Activated naive CD4-positive, alpha-beta T cell treated with anti-CD3 and anti-CD28 coated beads, Interleukin-2, amount 50 U/mL, for 24 hours (primary cell): ENCODE data around the gene TMEM176B.
A peak's percentile ranks its signal among the peaks of the same experiment; 100 is the strongest.

Source experiments
- H3K27ac Mint-ChIP-seq: one replicate; pipeline ENCODE4 v1.8.0; 2021; ENCODE audit warnings: mild to moderate bottlenecking, mixed read lengths
- H3K27me3 Mint-ChIP-seq: one replicate; pipeline ENCODE4 v1.8.0; 2021; ENCODE audit warnings: mixed read lengths
- H3K36me3 Mint-ChIP-seq: one replicate; pipeline ENCODE4 v1.8.0; 2021; ENCODE audit warnings: mixed read lengths
- H3K4me1 Mint-ChIP-seq: one replicate; pipeline ENCODE4 v1.8.0; 2021; ENCODE audit warnings: mixed read lengths
- H3K4me3 Mint-ChIP-seq: one replicate; pipeline ENCODE4 v1.8.0; 2021; ENCODE audit warnings: mild to moderate bottlenecking, mixed read lengths
- H3K9me3 Mint-ChIP-seq: one replicate; pipeline ENCODE4 v1.8.0; 2021; ENCODE audit warnings: mixed read lengths

TMEM176B gene

DNA sequence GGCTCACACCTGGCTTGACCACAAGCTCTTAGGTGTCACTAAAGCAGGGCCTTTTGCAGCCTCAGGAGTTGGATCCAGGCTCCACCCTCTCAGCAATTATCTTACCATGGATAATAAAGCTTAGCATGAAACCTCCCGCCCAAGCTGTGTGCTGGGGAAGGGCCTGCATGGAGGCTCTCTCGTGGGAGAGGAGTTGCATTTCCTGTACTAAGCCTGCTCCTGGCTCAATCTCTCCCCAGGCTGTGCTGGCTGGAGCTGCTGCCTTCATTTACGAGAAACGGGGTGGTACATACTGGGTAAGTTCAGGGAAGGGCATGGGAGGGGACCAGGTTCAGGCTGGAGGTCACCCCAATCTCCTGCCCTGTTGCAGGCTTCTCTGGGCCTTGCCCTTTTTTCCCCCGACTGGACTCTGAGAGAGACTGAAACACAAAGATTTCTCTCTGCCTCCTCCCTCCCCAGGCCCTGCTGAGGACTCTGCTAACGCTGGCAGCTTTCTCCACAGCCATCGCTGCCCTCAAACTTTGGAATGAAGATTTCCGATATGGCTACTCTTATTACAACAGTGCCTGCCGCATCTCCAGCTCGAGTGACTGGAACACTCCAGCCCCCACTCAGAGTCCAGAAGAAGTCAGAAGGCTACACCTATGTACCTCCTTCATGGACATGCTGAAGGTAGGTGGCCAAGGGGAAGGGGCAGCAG, 3.1 kb upstream of the TMEM176B start:
- no peaks in the 10 kb centered on the region for H3K9me3 Mint-ChIP-seq

DNA sequence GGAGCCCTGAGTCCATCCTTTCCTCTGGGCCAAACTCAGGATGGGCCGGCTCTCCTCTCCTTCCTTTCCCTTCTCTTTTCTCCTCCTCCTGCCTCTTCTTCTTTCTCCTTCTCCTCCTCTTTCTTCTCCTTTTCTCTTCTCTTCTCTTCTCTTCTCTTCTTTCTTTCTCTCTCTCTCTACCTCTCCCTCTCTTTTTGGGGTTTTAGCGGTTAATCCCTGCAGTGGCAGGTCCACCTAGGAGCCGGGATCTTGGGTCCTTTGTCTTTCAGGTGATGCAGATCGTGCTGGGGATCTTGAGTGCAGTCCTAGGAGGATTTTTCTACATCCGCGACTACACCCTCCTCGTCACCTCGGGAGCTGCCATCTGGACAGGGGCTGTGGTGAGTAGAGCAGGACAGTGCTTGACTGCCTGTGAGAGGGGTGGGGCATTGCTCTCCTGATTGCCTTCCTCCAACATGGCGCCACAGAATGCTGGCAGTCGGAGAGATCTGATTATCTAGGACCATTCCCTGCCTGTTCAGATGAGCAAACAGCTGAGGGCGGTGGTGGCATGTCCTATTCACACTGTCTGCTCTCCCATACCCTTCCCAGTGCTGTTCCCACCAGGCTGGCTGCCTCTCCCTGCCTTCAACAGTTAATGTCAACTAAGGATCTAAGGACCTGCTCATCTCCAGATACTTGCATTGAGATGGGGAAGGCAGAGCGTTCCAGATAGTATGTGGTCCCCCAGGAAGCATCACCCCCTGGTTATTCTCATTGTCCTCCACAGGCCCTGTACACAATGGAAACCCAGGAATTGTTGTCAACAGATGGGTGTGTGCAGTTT, 2.0 kb upstream of the TMEM176B start:
- peak overlapping the region; percentile 63 for H3K4me3 Mint-ChIP-seq
- H3K36me3 Mint-ChIP-seq: peaks cover 3% of the 10 kb centered on the region
- H3K4me1 Mint-ChIP-seq: peaks cover 16% of the 10 kb centered on the region
- H3K27me3 Mint-ChIP-seq: peaks cover 23% of the 10 kb centered on the region
- no peak overlapping the region for H3K27ac Mint-ChIP-seq
- no peaks in the 10 kb centered on the region for H3K9me3 Mint-ChIP-seq

More for the DNA sequence above, 3.1 kb upstream of the TMEM176B start:
- Mint-ChIP-seq H3K4me1 (peaks cover 16% of the 10 kb centered on the region), H3K36me3 (peaks cover 3% of the 10 kb centered on the region), H3K4me3 (no peak overlapping the region), H3K27me3 (peaks cover 22% of the 10 kb centered on the region), H3K27ac (no peak overlapping the region)

DNA sequence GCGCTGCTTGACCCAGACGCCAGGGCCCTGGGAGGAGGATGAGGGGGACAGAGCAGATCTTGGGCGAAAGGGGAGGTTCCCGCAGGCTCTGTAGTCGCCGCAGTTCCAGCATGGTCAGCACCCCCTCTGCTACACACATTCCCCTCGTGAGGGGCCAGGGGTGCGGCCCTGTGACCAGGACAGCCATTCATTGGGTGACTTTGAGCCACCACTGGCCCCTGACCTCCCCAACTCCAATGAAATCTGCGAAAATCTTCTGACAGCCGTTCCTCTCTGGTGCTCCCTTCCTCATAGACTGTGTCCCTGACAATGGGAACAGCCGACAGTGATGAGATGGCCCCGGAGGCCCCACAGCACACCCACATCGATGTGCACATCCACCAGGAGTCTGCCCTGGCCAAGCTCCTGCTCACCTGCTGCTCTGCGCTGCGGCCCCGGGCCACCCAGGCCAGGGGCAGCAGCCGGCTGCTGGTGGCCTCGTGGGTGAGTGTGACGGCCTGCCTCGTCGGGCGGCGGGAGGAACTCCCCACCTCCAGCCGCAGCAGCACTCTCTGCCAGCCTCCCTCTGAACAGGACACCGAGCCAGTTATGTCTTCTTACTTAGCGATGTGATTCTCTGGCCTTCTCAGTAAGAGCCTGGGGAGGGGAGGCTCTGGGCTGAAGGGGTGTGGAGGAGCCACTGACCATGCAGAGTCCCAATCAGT, 1.2 kb upstream of the TMEM176B start:
- Mint-ChIP-seq H3K4me1 (peaks cover 16% of the 10 kb centered on the region), H3K4me3 (peak overlapping the region; percentile 63), H3K27ac (no peak overlapping the region), H3K36me3 (peaks cover 3% of the 10 kb centered on the region), H3K9me3 (no peaks in the 10 kb centered on the region), H3K27me3 (peaks cover 26% of the 10 kb centered on the region)

DNA sequence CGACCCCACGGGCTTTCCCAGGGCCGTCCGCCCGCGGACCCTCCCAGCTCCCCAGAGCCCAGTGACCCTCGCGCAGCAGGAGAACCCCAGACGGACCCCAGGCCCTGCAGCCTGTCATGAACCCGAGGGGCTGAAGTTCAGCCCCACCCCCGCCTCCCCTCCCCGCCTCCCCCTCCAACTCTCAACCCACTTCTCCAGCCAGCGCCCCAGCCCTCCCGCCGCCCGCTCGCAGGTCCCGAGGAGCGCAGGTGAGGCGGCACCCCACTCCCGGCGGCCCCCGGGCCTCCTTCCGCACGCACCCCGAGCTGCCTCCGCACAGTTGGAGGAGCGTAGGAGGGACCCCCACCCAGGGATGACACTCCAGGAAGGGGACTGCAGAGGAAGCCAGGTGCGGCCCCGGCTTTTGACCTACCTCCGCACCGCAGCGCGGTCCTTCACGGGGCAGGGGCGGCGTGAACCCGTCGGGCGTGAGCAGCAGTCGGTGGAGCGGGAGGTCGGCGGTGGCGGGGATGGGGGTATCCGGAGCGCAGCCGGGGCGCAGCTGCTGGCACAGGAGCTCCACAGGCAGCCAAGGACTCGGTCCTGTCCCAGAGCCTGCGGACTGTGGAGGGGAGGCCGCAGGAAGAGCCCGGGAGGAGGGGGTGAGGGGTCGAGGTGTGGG, 547 bp upstream of the TMEM176B start, which contains the start of gene TMEM176A:
TSS of gene TMEM176A (plus strand) at position 189 of the 661 bp plus-strand sequence. CDS start 782 bp downstream, outside the sequence.
- Mint-ChIP-seq H3K36me3 (peaks cover 8% of the 10 kb centered on the region), H3K4me3 (peak within 1 kb of the TSS; percentile 69), H3K27ac (no peak within 1 kb of the TSS), H3K4me1 (peaks cover 16% of the 10 kb centered on the region), H3K27me3 (peaks cover 32% of the 10 kb centered on the region), H3K9me3 (no peaks in the 10 kb centered on the region)

DNA sequence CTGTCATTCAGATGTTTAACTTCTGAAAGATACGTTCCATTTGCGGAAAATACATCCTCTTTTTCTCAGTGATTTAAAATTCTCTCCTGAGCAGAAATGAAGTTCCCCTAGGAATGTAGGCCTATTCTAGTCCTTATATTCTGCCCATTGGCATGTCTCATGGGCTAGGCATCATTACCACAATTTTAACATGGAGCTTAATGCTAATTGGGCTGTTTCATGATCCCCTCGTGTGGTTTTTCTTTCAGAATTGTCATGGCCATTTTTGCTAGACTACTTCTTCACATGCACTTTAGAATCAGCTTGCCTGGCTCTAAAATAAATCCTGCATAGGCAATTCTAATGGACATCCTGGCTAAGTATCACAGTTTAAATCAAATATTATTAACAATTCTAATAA, 1.0 kb downstream of the TMEM176B start:
- Mint-ChIP-seq H3K27me3 (peaks cover 32% of the 10 kb centered on the region), H3K36me3 (peaks cover 5% of the 10 kb centered on the region), H3K4me3 (peak overlapping the region; percentile 69), H3K9me3 (no peaks in the 10 kb centered on the region), H3K4me1 (peaks cover 16% of the 10 kb centered on the region), H3K27ac (no peak overlapping the region)

DNA sequence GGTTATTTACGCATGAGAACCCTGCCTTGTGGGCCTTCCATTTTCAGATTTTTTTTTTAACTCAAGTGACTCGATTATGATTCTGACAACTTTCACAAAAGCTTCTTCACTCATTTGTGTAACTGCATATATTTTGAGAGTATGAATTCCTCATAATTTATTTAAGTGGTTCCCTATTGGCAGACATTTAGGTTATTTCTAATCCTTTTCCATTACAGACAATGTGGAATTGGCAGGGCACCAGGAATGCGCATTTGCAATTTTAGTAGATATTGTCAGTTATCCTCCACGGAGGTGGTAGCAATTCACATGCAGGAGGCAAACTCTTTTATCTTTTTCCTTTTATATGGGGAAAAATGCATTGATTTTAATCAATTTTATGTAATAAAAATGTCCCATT, 2.5 kb downstream of the TMEM176B start:
- H3K36me3 Mint-ChIP-seq: peaks cover 5% of the 10 kb centered on the region
- H3K9me3 Mint-ChIP-seq: no peaks in the 10 kb centered on the region
- peaks cover 16% of the 10 kb centered on the region for H3K4me1 Mint-ChIP-seq
- H3K27ac Mint-ChIP-seq: no peak overlapping the region
- peaks cover 32% of the 10 kb centered on the region for H3K27me3 Mint-ChIP-seq
- H3K4me3 Mint-ChIP-seq: no peak overlapping the region

DNA sequence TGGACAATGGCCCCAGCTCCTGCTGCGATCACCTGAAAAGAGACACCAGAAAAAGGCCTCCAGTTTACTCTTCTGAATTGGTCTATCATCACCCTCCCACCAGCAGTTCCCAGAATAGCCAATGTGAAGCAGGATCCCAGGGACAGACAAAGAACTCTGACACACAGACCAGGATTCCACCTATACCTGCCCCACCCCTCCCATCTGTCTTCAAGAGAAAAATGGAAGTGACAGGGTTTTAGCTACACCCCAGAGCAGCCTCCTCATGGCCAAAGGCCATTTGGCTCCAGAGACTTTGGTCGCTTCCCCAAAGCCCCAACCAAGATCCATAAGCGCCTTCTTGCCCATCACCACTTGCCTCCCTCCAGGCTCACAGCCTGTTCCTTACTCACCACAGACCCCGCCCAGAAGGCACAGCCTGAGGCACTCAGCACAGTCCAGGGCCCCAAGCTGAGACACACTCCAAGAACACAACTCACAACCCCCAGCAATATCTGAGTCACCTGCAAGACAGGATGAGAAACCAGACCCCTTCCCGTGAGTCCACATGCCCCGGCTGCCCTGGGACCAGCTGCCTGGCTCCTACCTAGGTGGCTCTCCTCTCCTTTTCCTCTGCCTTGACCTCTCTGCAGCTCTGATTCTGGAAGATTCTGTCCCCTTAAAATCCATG, 6.5 kb downstream of the TMEM176B start:
- H3K27ac Mint-ChIP-seq: no peak overlapping the region

DNA sequence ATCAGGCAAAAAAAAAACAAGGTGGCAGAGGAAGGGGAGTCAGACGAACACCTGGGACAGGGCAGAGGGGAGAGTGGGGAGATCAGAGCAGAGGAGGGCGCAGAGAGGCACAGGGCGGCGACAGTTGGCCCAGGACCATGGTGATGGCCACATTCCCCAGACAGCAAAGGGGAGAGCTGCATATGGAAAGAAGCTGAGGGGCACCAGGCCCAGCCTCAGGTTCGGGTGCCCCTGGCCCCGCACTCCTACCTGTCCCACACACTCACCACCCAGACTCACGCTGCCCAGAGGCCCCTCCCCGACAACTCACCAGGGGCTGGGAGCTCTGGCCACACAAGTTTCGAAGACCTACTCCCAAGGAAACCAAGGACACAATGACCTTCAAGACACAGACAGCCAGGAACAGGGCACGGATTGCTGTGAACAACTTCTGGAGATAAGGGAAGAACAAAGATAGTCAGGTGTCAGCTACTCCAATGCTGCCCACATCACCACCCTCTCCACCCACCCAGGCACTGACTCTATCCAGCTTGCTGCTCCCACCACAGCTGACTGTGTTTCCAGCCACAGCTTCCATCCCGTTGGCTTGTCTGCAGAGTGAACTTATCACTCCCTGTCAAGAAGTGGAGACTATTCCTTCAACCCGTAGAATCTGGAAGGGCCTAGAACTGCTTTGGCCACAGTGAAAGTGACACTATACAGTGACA, 8.3 kb downstream of the TMEM176B start:
- H3K27ac Mint-ChIP-seq: no peak overlapping the region
- peaks cover 6% of the 10 kb centered on the region for H3K27me3 Mint-ChIP-seq
- peaks cover 5% of the 10 kb centered on the region for H3K36me3 Mint-ChIP-seq
- H3K4me1 Mint-ChIP-seq: no peaks in the 10 kb centered on the region
- H3K9me3 Mint-ChIP-seq: no peaks in the 10 kb centered on the region
- no peak overlapping the region for H3K4me3 Mint-ChIP-seq

More for the DNA sequence above, 6.5 kb downstream of the TMEM176B start:
- peaks cover 13% of the 10 kb centered on the region for H3K27me3 Mint-ChIP-seq
- no peaks in the 10 kb centered on the region for H3K9me3 Mint-ChIP-seq
- peaks cover 5% of the 10 kb centered on the region for H3K36me3 Mint-ChIP-seq
- H3K4me1 Mint-ChIP-seq: no peaks in the 10 kb centered on the region
- no peak overlapping the region for H3K4me3 Mint-ChIP-seq

DNA sequence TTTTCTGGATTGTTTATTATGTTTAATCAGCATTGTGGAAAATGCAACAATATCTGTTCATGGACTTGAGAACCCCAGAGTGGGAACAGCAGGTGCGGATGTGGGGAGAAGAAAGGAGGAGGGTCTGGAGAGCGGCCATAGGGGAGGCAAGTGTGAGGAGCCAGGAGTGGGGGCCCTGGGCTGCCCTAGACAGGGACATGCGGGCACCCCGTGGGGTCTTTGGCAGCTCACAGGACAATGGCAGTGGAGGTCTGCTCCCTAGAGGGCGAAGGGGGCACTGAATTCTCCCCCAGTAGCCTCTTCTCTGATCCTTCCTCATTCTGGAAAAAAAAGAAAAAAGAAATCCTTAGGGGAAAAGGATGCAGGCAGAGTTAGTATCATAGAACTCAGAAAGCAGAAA, 8.9 kb downstream of the TMEM176B start:
- H3K27me3 Mint-ChIP-seq: peaks cover 5% of the 10 kb centered on the region
- no peaks in the 10 kb centered on the region for H3K9me3 Mint-ChIP-seq
- peaks cover 4% of the 10 kb centered on the region for H3K36me3 Mint-ChIP-seq
- no peaks in the 10 kb centered on the region for H3K4me1 Mint-ChIP-seq
- peak overlapping the region; percentile 19 for H3K27ac Mint-ChIP-seq
- no peak overlapping the region for H3K4me3 Mint-ChIP-seq

DNA sequence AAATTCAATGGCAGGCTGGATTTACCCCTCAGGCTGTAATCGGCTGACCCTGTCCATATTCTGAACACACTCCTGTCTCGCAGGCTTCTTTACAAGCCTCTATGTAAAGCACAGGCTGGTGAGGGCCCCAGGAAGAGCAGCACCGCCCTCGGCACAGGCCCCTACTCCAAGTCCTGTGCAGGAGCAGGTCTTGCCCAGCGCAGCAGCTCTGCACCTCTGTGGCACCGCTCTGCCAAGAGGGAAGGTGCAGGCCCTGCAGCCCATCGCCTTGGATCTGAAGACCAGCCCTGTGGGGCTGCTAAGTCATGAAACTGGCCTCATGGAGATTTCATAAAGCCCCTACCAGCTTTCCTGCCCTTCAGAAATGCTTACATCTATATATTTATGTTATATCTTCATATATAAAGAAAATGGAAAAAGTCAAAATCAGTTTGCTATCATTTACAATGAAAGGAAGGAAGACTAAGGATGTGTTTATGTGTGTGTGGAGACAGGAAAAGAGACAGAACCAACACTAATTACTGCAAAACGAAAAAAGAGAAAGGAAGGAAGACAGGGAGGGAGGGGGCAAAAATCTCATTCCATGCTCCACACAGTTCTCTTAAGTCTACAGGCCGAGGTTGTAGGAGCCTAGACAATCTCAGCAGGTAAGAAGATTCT, 9.6 kb downstream of the TMEM176B start:
- H3K27ac Mint-ChIP-seq: no peak overlapping the region
- H3K4me1 Mint-ChIP-seq: peaks cover 6% of the 10 kb centered on the region
- no peaks in the 10 kb centered on the region for H3K9me3 Mint-ChIP-seq
- H3K36me3 Mint-ChIP-seq: no peaks in the 10 kb centered on the region
- no peak overlapping the region for H3K4me3 Mint-ChIP-seq
- H3K27me3 Mint-ChIP-seq: peaks cover 2% of the 10 kb centered on the region

DNA sequence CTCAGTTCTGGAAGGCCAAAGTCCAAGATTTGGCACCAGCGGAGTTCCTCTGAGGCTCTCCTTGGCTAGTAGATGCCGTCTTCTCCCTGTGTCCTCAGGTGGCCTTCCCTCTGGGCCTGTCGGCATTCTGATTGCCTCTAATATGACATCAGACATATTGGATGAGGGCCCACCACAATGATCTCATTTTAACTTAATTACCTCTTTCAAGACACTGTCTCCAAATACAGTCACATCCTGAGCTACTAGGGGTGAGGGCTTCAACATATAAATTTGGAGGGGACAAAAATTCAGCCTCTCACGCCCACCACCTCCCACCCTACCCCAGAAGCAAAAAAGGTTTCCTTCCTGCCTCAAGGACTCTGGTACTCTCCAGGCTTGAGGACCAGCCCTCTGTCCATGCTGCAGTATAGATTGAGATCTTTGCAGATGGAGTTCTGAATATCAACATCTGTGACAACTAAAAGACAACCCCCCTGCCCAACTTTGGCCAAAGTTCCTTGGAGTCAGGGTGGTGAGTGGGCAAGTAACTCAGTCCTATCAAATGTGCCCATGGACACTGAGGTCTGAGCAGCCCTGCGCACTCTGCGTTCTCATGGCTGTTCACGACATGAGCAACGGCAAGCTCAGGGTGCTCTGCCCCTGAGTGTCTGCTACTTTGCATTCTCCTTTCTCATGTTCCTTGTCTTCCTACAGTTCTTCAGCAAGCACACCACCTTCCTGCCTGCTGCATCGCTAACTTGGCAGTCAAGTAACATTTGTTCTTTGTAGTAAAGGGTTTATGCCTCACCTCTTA, 11.5 kb downstream of the TMEM176B start:
- Mint-ChIP-seq H3K36me3 (no peaks in the 10 kb centered on the region), H3K9me3 (no peaks in the 10 kb centered on the region), H3K4me1 (peaks cover 6% of the 10 kb centered on the region), H3K27me3 (peaks cover 2% of the 10 kb centered on the region), H3K4me3 (no peak overlapping the region), H3K27ac (no peak overlapping the region)

DNA sequence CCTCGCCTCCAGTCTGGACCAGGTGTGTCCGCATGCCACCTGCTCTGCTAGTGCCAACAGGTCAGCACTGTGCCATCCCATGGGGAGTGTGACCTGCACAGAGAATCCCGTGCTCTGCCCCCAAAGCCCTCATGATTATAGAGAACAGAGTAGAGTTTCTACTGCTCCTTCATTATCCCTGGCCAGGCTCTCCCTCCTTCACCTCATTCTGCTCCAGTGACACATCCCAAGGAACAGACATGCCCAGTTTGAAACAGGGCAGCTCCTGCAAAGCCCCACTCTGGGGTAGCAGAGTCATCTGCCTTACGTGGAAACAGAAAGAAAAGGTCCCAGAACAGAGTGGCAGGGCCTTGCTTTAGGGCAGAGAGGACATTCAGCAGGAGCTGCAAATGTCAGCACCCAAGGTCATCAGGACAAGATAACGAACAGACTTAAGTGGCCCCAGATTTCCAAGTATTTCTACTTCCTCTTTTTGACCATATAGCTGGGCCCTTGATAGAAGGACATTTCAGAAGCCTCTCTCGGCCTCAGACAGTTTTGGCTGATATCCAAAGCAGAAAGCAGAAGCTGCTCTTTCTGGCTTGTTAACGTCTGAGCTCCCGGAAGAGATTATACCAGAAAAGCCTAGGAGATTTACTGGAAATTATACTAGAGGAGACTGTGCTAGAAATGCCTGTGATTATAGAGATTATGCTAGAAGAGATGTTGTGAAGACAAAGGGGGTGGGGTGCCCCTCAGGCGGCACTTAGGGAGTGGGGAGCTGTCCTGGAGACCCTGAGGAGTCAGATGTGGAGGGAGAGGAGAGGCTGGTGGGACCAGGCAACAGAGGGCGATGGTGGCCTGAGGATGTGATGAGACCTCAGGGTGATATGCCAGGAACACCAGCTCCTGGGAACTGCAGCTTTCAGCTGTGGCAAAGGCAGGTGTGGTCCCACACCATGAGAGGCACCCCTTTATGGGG, 12.6 kb downstream of the TMEM176B start:
- H3K36me3 Mint-ChIP-seq: no peaks in the 10 kb centered on the region
- H3K4me3 Mint-ChIP-seq: no peak overlapping the region
- H3K9me3 Mint-ChIP-seq: no peaks in the 10 kb centered on the region
- no peak overlapping the region for H3K27ac Mint-ChIP-seq
- peaks cover 6% of the 10 kb centered on the region for H3K4me1 Mint-ChIP-seq
- H3K27me3 Mint-ChIP-seq: peaks cover 2% of the 10 kb centered on the region
